GM23338 (cell line): Measurements from ENCODE around the gene GRIN2A. TPM values are rescaled to one million over a fixed set of nuclear protein-coding genes. Genes with fewer than 3 reads are reported as not detected.

Experiments used
- ATAC-seq: fragments of 200-7000 bp; cut with Tn5 transposase; 3 replicates; pipeline ENCODE4 v1.9.1; 2020
- DNase-seq: peaks from one replicate; pipeline ENCODE4 v3.0.0-alpha.2; 2015; ENCODE audit warnings: low spot score
- H2AFZ ChIP-seq: fragments of 200-600 bp; sonication (generic); 2 replicates; pipeline ENCODE4 v1.8.0; 2016; ENCODE audit warnings: antibody characterized with exemption, mild to moderate bottlenecking, moderate library complexity
- H3F3A ChIP-seq: fragments of 200-600 bp; sonication (generic); replicated peaks from 2 replicates; pipeline ENCODE4 v1.8.0; 2017; ENCODE audit warnings: antibody characterized with exemption, mixed run types, low read depth
- H3K27ac ChIP-seq: fragments of 200-600 bp; sonication (generic); 2 replicates; pipeline ENCODE4 v1.6.1; 2016; ENCODE audit warnings: low read depth
- H3K27me3 ChIP-seq: fragments of 200-600 bp; sonication (generic); 2 replicates; pipeline ENCODE4 v1.8.0; 2016; ENCODE audit warnings: mild to moderate bottlenecking, mixed run types, moderate library complexity; ENCODE audit not compliant: insufficient read depth
- H3K36me3 ChIP-seq: fragments of 200-600 bp; sonication (generic); 2 replicates; pipeline ENCODE4 v1.8.0; 2016; ENCODE audit warnings: mild to moderate bottlenecking; ENCODE audit not compliant: insufficient read depth
- H3K4me1 ChIP-seq: fragments of 200-600 bp; sonication (generic); 2 replicates; pipeline ENCODE4 v1.8.0; 2016; ENCODE audit warnings: mild to moderate bottlenecking, moderate library complexity; ENCODE audit not compliant: insufficient read depth
- H3K4me2 ChIP-seq: fragments of 200-600 bp; sonication (generic); 2 replicates; pipeline ENCODE4 v1.7.1; 2017; ENCODE audit warnings: mixed run types
- H3K4me3 ChIP-seq: fragments of 200-600 bp; sonication (generic); 2 replicates; pipeline ENCODE4 v1.6.1; 2016; ENCODE audit warnings: mixed run types
- H3K79me2 ChIP-seq: fragments of 200-600 bp; sonication (generic); replicated peaks from 2 replicates; pipeline ENCODE4 v1.8.0; 2017; ENCODE audit warnings: mild to moderate bottlenecking; ENCODE audit not compliant: insufficient read depth
- H3K9me2 ChIP-seq: fragments of 200-600 bp; sonication (generic); 2 replicates; pipeline ENCODE4 v1.8.0; 2017; ENCODE audit not compliant: insufficient read depth
- H4K20me1 ChIP-seq: fragments of 200-600 bp; sonication (generic); replicated peaks from 2 replicates; pipeline ENCODE4 v1.8.0; 2017; ENCODE audit warnings: mild to moderate bottlenecking; ENCODE audit not compliant: insufficient read depth
- H3K27ac Mint-ChIP-seq: 2 replicates; pipeline ENCODE4 v1.8.0; 2020; ENCODE audit warnings: inconsistent platforms, mild to moderate bottlenecking, moderate library complexity, mixed read lengths
- H3K27me3 Mint-ChIP-seq: 3 replicates; pipeline ENCODE4 v1.8.0; 2022; ENCODE audit warnings: low read depth, mild to moderate bottlenecking, moderate library complexity, mixed read lengths, inconsistent platforms; ENCODE audit not compliant: insufficient read depth, poor library complexity
- H3K36me3 Mint-ChIP-seq: 3 replicates; pipeline ENCODE4 v1.8.0; 2021; ENCODE audit warnings: low read depth, mild to moderate bottlenecking, inconsistent platforms, moderate library complexity, mixed read lengths
- H3K4me1 Mint-ChIP-seq: 3 replicates; pipeline ENCODE4 v1.8.0; 2020; ENCODE audit warnings: mild to moderate bottlenecking, inconsistent platforms, mixed read lengths
- H3K4me3 Mint-ChIP-seq: 3 replicates; pipeline ENCODE4 v1.8.0; 2021; ENCODE audit warnings: moderate library complexity, mild to moderate bottlenecking, inconsistent platforms, mixed read lengths
- H3K9me3 Mint-ChIP-seq: 3 replicates; pipeline ENCODE4 v1.8.0; 2020; ENCODE audit warnings: moderate library complexity, mild to moderate bottlenecking, inconsistent platforms, mixed read lengths
- CREB1 ChIP-seq: fragments of 250-450 bp; sonication (Bioruptor Pico); IDR thresholded peaks from 2 replicates; pipeline ENCODE4 v1.5.0; 2020; ENCODE audit warnings: low read depth, mild to moderate bottlenecking, moderate library complexity
- EZH2phosphoT487 ChIP-seq: fragments of 200-600 bp; sonication (generic); IDR thresholded peaks from one replicate; pipeline ENCODE4 v1.8.1; 2018; ENCODE audit warnings: antibody characterized with exemption; ENCODE audit not compliant: unreplicated experiment
- JUNB ChIP-seq: IDR thresholded peaks from one replicate; pipeline ENCODE4 v1.6.1; 2016; ENCODE audit warnings: antibody characterized with exemption; ENCODE audit not compliant: unreplicated experiment
- NANOG ChIP-seq: IDR thresholded peaks from 2 replicates; pipeline ENCODE4 v1.6.1; 2016; ENCODE audit warnings: antibody characterized with exemption, borderline replicate concordance
- STAT1 ChIP-seq: IDR thresholded peaks from one replicate; pipeline ENCODE4 v1.6.1; 2016; ENCODE audit warnings: antibody characterized with exemption; ENCODE audit not compliant: unreplicated experiment
- ZNF331 ChIP-seq: fragments of 250-450 bp; sonication (Bioruptor Pico); IDR thresholded peaks from 2 replicates; pipeline ENCODE4 v1.5.0; 2020; ENCODE audit warnings: low read depth, mild to moderate bottlenecking, moderate library complexity
- polyA plus RNA-seq: library from polyadenylated mRNA; unstranded; fragments of >200 nt; fragmentation: Nextera tagmentation; extraction: Ambion mirVana; gene quantifications from 2 replicates; pipeline ENCODE4 v1.2.1, GENCODE V29; 2016
- total RNA-seq: library from RNA; depleted of rRNA; stranded (reverse); fragments of >200 nt; shearing (Covaris generic); gene quantifications from 2 replicates; pipeline ENCODE4 v1.2.3, GENCODE V29; 2014
- TF ChIP-seq, protein P1 (sequence below): fragments of 250-450 bp; sonication (Bioruptor Pico); IDR thresholded peaks from 2 replicates; pipeline ENCODE4 v1.5.0; 2020; ENCODE audit warnings: mild to moderate bottlenecking, moderate library complexity

Gene GRIN2A
- total and polyA plus RNA-seq, 2 experiments from 2014 or later: 0.89 to 5.1 TPM

DNA sequence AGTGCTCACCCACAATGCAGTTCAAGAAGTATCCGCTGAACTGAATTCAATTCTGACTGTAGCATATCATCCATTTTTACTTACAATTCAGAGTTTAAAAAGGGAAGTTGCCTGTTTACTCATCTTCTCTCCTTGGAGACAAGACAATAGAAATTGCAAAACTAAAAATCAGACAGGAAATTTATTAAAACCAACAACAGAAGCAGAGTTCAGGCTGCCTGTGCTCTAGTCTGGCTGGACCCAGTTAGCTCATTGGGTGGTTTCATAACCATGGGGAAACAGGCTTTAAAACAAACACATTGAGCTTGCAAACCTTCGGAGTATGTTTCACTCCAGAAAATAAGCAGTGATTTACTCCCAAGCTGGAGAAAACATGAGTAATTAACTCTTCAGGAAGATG is 321.4 kb downstream of the GRIN2A start (continued):
- TF ChIP-seq, protein P1, sequence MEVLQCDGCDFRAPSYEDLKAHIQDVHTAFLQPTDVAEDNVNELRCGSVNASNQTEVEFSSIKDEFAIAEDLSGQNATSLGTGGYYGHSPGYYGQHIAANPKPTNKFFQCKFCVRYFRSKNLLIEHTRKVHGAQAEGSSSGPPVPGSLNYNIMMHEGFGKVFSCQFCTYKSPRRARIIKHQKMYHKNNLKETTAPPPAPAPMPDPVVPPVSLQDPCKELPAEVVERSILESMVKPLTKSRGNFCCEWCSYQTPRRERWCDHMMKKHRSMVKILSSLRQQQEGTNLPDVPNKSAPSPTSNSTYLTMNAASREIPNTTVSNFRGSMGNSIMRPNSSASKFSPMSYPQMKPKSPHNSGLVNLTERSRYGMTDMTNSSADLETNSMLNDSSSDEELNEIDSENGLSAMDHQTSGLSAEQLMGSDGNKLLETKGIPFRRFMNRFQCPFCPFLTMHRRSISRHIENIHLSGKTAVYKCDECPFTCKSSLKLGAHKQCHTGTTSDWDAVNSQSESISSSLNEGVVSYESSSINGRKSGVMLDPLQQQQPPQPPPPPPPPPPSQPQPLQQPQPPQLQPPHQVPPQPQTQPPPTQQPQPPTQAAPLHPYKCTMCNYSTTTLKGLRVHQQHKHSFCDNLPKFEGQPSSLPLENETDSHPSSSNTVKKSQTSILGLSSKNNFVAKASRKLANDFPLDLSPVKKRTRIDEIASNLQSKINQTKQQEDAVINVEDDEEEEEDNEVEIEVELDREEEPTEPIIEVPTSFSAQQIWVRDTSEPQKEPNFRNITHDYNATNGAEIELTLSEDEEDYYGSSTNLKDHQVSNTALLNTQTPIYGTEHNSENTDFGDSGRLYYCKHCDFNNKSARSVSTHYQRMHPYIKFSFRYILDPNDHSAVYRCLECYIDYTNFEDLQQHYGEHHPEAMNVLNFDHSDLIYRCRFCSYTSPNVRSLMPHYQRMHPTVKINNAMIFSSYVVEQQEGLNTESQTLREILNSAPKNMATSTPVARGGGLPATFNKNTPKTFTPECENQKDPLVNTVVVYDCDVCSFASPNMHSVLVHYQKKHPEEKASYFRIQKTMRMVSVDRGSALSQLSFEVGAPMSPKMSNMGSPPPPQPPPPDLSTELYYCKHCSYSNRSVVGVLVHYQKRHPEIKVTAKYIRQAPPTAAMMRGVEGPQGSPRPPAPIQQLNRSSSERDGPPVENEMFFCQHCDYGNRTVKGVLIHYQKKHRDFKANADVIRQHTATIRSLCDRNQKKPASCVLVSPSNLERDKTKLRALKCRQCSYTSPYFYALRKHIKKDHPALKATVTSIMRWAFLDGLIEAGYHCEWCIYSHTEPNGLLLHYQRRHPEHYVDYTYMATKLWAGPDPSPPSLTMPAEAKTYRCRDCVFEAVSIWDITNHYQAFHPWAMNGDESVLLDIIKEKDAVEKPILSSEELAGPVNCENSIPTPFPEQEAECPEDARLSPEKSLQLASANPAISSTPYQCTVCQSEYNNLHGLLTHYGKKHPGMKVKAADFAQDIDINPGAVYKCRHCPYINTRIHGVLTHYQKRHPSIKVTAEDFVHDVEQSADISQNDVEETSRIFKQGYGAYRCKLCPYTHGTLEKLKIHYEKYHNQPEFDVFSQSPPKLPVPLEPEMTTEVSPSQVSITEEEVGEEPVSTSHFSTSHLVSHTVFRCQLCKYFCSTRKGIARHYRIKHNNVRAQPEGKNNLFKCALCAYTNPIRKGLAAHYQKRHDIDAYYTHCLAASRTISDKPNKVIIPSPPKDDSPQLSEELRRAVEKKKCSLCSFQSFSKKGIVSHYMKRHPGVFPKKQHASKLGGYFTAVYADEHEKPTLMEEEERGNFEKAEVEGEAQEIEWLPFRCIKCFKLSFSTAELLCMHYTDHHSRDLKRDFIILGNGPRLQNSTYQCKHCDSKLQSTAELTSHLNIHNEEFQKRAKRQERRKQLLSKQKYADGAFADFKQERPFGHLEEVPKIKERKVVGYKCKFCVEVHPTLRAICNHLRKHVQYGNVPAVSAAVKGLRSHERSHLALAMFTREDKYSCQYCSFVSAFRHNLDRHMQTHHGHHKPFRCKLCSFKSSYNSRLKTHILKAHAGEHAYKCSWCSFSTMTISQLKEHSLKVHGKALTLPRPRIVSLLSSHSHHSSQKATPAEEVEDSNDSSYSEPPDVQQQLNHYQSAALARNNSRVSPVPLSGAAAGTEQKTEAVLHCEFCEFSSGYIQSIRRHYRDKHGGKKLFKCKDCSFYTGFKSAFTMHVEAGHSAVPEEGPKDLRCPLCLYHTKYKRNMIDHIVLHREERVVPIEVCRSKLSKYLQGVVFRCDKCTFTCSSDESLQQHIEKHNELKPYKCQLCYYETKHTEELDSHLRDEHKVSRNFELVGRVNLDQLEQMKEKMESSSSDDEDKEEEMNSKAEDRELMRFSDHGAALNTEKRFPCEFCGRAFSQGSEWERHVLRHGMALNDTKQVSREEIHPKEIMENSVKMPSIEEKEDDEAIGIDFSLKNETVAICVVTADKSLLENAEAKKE: no peak

DNA sequence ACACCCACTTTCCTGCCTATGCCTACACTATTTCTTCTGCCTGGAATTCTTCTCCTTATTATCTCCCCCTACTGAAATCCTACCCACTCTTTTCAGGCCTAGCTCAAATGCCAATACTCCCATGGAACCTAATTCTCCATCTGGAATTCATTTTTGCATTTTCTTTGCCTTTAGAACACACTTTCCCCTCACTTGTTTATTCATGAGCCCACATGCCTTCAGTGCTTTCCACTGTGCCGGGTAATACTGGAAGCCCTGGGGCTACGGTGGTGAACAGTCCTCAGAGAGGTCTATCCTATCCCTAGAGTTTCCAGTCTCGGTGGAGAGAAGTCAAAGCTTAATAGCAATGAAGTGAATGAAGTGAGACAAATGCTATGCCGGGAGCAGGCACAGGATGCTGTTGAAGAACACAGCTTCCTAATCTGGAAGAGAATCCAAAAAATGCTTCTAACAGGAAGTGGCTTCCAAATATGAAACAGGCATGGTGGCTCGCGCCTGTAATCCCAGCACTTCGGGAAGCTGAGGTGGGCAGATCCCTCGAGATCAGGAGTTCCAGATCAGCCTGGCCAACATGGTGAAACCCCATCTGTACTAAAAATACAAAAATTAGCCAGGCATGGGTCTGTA is 322.4 kb downstream of the GRIN2A start:
- no peaks in the 10 kb centered on the region for H3K4me1 ChIP-seq
- no peaks in the 10 kb centered on the region for H3K27me3 ChIP-seq
- H3K27me3 Mint-ChIP-seq: peaks cover 4% of the 10 kb centered on the region
- H3K9me2 ChIP-seq: no peaks in the 10 kb centered on the region
- no peaks in the 10 kb centered on the region for H3F3A ChIP-seq
- DNase-seq: no peak
- H3K4me3 ChIP-seq: no peak overlapping the region
- no peaks in the 10 kb centered on the region for H3K36me3 Mint-ChIP-seq
- peaks cover 2% of the 10 kb centered on the region; the same call in 1 of the 3 replicates for H3K4me1 Mint-ChIP-seq
- H3K4me2 ChIP-seq: no peak overlapping the region
- H3K27ac ChIP-seq: no peak overlapping the region
- H3K27ac Mint-ChIP-seq: no peak overlapping the region
- H2AFZ ChIP-seq: no peak overlapping the region
- no peaks in the 10 kb centered on the region for H3K36me3 ChIP-seq
- H4K20me1 ChIP-seq: no peaks in the 10 kb centered on the region
- ATAC-seq: no peak
- H3K79me2 ChIP-seq: no peaks in the 10 kb centered on the region
- no peaks in the 10 kb centered on the region for H3K9me3 Mint-ChIP-seq
- H3K4me3 Mint-ChIP-seq: no peak overlapping the region
- no peak for TF ChIP-seq STAT1
- no peak for TF ChIP-seq NANOG
- no peak for TF ChIP-seq JUNB
- TF ChIP-seq ZNF331 (CRISPR knock-in tag): no peak
- TF ChIP-seq EZH2phosphoT487: no peak
- TF ChIP-seq CREB1 (CRISPR knock-in tag): no peak
